GM18907 (cell line): Measurements from ENCODE around the gene VOPP1.
"Not testable (repeated sequence)": the region's sequence is repeated elsewhere in the genome, so short reads cannot be mapped to it uniquely, and the experiment has no call there.

Experiments used
- ATAC-seq: cut with Tn5 transposase; IDR thresholded peaks from one replicate; pipeline ENCODE4 v1.9.1; 2021; ENCODE audit warnings: mild to moderate bottlenecking, moderate library complexity; ENCODE audit not compliant: unreplicated experiment

Gene VOPP1

GRCh38 chr7:55587687-55588378, 15.5 kb upstream of the VOPP1 start:
- no peak for ATAC-seq

GRCh38 chr7:55582656-55583055, 10.4 kb upstream of the VOPP1 start:
- not testable (repeated sequence) for ATAC-seq

- ATAC-seq: no peak
Measured at GRCh38 chr7:55576753-55577152, 4.5 kb upstream of the VOPP1 start.

DNA sequence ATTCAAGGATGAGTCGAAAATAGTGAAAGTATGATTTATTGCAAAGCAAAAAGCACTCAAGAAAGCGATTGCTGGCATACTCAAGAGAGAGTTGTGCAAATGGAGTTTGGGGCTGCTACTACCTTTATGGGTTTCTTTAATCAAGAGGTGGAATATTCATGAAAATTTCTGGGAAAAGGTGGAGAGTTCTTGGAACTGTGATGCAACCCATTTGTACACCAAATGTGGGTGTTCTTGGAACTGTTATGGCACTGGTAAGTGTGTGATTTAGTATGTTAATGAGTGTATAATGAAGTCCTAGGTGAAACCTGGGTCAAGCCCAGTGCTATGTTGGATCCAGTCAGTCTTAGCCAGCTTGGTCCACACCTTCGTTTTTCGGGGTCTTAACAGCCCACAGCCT, 3.4 kb upstream of the VOPP1 start:
- no peak for ATAC-seq

GRCh38 chr7:55575098-55575497, 2.8 kb upstream of the VOPP1 start:
- ATAC-seq: no peak

GRCh38 chr7:55574051-55574717, 1.9 kb upstream of the VOPP1 start:
- ATAC-seq: no peak

DNA sequence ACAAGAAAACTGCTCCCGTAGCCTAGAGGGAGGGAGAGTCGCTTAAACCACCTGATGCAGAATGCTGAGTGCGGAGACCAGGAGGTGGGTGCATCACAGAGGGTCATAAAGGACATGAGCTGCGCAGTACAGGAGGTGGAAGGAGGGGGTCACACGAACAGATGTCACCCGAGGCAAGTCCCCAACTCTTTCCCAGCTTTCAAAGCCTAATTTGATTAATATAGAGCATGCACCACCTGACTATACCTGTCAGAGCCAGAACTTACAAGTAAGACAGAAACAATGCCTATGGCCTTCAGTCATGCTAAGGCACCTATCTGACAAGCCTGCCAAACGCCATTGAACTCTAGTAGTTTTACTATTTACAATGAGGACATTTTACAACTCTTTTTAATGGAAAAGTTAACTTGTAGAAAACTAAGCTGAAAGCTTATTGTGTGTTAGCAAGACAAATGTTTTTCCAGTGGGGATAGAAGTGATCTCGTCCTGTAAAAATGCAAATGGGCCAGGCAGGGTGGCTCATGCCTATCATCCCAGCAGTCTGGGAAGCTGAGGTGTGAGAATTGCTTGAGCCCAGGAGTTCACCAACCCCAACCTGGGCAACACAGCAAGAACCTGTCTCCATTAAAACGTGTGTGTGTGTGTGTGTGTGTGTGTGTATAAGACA, 1.1 kb upstream of the VOPP1 start:
- ATAC-seq: no peak

GRCh38 chr7:55571511-55572377, 558 bp downstream of the VOPP1 start:
- peak; percentile 24 for ATAC-seq

- ATAC-seq: no peak
Measured at GRCh38 chr7:55570939-55571338, 1.4 kb downstream of the VOPP1 start.

GRCh38 chr7:55570218-55570873, 2.0 kb downstream of the VOPP1 start:
- peak; percentile 41 for ATAC-seq

- peak; percentile 42 for ATAC-seq
Measured at GRCh38 chr7:55569797-55570196, 2.5 kb downstream of the VOPP1 start.

DNA sequence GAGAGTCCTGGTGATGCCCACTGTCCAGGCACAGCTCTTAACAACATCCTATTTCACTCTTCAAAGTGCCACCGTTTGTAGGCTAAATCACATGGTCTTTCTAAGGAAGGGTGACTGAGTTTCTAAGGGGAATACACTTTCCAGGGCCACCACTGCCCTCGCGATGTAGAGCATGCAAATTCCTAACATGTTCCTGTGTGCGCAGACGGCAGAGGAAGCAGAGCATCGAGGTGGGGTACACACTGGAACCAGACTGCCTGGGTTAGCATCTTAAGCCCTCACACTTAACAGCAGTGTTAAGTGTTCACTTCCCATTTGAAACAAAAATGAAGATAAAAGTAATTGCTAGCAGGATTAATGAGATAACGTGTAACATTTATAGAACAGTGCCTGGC, 3.0 kb downstream of the VOPP1 start:
- ATAC-seq: no peak

DNA sequence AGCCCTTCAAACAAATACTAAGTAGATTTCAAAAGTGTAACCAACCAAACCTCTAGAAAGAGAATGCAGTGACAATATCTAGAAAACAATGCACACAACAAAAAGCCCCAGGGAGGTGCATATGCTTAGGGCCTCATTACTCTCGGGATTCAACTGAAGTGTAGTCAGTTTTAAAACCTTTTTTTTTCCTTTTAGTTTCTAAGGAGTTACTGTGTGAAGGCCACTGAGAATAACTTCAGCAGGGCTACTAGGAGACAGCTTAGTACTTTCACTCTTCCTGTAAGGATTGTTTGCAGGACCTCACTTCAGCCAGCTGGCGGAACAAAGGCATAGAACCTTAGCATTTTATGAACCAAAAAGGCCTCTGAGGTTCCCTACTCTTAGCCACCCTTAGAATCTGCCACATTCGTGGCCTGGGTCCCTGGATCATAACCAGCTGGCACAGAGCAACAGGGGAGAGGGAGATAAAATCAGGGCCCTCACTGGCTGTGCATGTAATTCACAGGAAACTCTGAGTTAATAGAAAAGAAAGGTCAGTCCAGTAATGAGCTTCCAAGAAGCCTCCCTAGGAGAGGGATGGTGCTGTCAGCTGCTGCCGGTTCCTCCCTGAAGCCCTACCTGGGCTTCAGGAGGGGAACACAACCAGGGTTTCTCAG, 3.6 kb downstream of the VOPP1 start:
- ATAC-seq: no peak

GRCh38 chr7:55567571-55567970, 4.7 kb downstream of the VOPP1 start:
- ATAC-seq: peak; percentile 19

DNA sequence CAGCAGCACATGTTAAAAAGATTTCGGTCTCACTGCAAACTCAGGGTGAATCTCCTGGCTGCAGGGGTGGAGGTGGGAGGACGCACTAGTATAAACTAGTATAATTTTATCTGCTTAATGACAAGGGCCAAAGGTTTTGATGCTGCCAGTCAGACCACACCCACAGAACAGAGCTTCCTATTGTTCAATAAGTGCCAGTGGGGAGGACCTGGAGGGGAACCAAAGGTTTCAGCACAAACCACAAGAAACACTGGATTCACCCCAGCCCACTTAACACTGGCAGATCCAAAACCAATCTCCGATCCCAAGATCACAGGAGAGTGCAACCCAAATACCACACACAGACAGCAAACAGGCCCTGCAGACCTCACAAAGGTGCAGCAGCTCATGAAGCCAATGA, 6.6 kb downstream of the VOPP1 start:
- no peak for ATAC-seq

GRCh38 chr7:55563596-55564325, 8.5 kb downstream of the VOPP1 start:
- no peak for ATAC-seq

GRCh38 chr7:55561690-55562089, 10.6 kb downstream of the VOPP1 start:
- ATAC-seq: no peak

- no peak for ATAC-seq
Measured at GRCh38 chr7:55558962-55559920, 13.1 kb downstream of the VOPP1 start.
